GM11168 (cell line): ENCODE results near the gene SERPINF2.
"Not testable (repeated sequence)": the region's sequence is repeated elsewhere in the genome, so short reads cannot be mapped to it uniquely, and the experiment has no call there.

ENCODE experiments used
- in situ Hi-C: fragments of 300-500 bp; cut with MboI; formaldehyde crosslinking; loops from one replicate; pipeline ENCODE4 v1.12.0; 2022; ENCODE audit warnings: low sequenced_read_pairs; ENCODE audit not compliant: unreplicated experiment

SERPINF2 gene

GRCh38 chr17:1742371-1743087, at the start of gene SERPINF2:
Gene SERPINF2 (plus strand): TSS chr17:1742871. CDS start chr17:1744996, 2,125 bp downstream.
- in situ Hi-C loops = no loop called here

GRCh38 chr17:1693339-1693738, 49.3 kb upstream of the SERPINF2 start:
- in situ Hi-C loops = no loop called here

GRCh38 chr17:1695365-1695764, 47.3 kb upstream of the SERPINF2 start:
- in situ Hi-C loops = no loop called here

- in situ Hi-C loops = no loop called here
Observed at GRCh38 chr17:1697681-1698080, 45.0 kb upstream of the SERPINF2 start.

- in situ Hi-C loops = not testable (repeated sequence)
Observed at GRCh38 chr17:1699891-1700290, 42.8 kb upstream of the SERPINF2 start.

GRCh38 chr17:1703063-1703462, 39.6 kb upstream of the SERPINF2 start:
- in situ Hi-C loops = no loop called here

GRCh38 chr17:1705004-1705403, 37.7 kb upstream of the SERPINF2 start:
- in situ Hi-C loops = no loop called here

GRCh38 chr17:1707107-1707506, 35.6 kb upstream of the SERPINF2 start:
- in situ Hi-C loops = no loop called here

- in situ Hi-C loops = not testable (repeated sequence)
Observed at GRCh38 chr17:1708791-1709346, 33.8 kb upstream of the SERPINF2 start.

- in situ Hi-C loops = no loop called here
Observed at GRCh38 chr17:1709403-1709951, 33.2 kb upstream of the SERPINF2 start.

GRCh38 chr17:1709971-1710806, 32.5 kb upstream of the SERPINF2 start, which contains the start of gene TLCD2:
Gene TLCD2 (minus strand): TSS chr17:1710377. CDS start chr17:1710242, 135 bp downstream.
- in situ Hi-C loops = no loop called here

- in situ Hi-C loops = no loop called here
Observed at GRCh38 chr17:1710807-1711553, 31.7 kb upstream of the SERPINF2 start.

- in situ Hi-C loops = no loop called here
Observed at GRCh38 chr17:1711804-1712203, 30.9 kb upstream of the SERPINF2 start.

- in situ Hi-C loops = no loop called here
Observed at GRCh38 chr17:1712271-1712670, 30.4 kb upstream of the SERPINF2 start.

- in situ Hi-C loops = no loop called here
Observed at GRCh38 chr17:1713160-1713877, 29.4 kb upstream of the SERPINF2 start.

GRCh38 chr17:1713878-1714426, 28.7 kb upstream of the SERPINF2 start:
- in situ Hi-C loops = no loop called here

GRCh38 chr17:1714427-1714979, 28.2 kb upstream of the SERPINF2 start:
- in situ Hi-C loops = no loop called here

- in situ Hi-C loops = no loop called here
Observed at GRCh38 chr17:1714980-1715802, 27.5 kb upstream of the SERPINF2 start.
